Measurements from ENCODE around the gene FCN2. TPM values are rescaled to one million over a fixed set of nuclear protein-coding genes. Genes with fewer than 3 reads are reported as not detected.

Gene FCN2
- total RNA-seq (2016; rRNA removed; fragmentation: Illumina TruSeq; extraction: Trizol) (not detected in 2 replicates), polyA plus RNA-seq (2011; rRNA removed) (not detected in 2 replicates), polyA minus RNA-seq (2011; rRNA and poly(A)+ RNA removed; ENCODE audit: low replicate concordance) (not detected in 2 replicates), Bru-seq, nascent RNA (not detected), BruChase-seq, experiment 1, labeled RNA remaining after a 6-hour chase (not detected), BruChase-seq, experiment 2, labeled RNA remaining after a 2-hour chase (percentile 10 among the genes with signal in this experiment)
- not detected in 2 replicates for total RNA-seq (2016; cell fraction: cytosol; rRNA removed; fragmentation: Illumina TruSeq; extraction: Trizol; ENCODE audit: low read depth)
- total RNA-seq (2016; cell fraction: insoluble cytoplasmic fraction; rRNA removed; fragmentation: Illumina TruSeq; extraction: Trizol) = not detected in 2 replicates
- total RNA-seq (2016; cell fraction: membrane; rRNA removed; fragmentation: Illumina TruSeq; extraction: Trizol) = not detected in 2 replicates
- not detected in 2 replicates for total RNA-seq (2016; cell fraction: nucleus; rRNA removed; fragmentation: Illumina TruSeq; extraction: Trizol)
- polyA plus RNA-seq (2011; cell fraction: cytosol; rRNA removed) = not detected in 2 replicates
- polyA plus RNA-seq (2011; cell fraction: nucleus; rRNA removed) = not detected in 2 replicates
- polyA plus RNA-seq (2012) = not detected in 2 replicates
- polyA plus RNA-seq (2016; cell fraction: cytosol; fragmentation: Illumina TruSeq; extraction: Trizol; ENCODE audit: low read depth) = not detected in 2 replicates
- not detected in 2 replicates for polyA plus RNA-seq (2016; cell fraction: insoluble cytoplasmic fraction; fragmentation: Illumina TruSeq; extraction: Trizol; ENCODE audit: low read depth)
- not detected in 2 replicates for polyA plus RNA-seq (2016; cell fraction: membrane; fragmentation: Illumina TruSeq; extraction: Trizol; ENCODE audit: low read depth)
- polyA plus RNA-seq (2016; cell fraction: nucleus; fragmentation: Illumina TruSeq; extraction: Trizol; ENCODE audit: insufficient read depth, low read depth) = not detected in 2 replicates
- polyA minus RNA-seq (2011; cell fraction: cytosol; rRNA and poly(A)+ RNA removed) = not detected in 2 replicates
- not detected in 2 replicates for polyA minus RNA-seq (2011; cell fraction: nucleus; rRNA and poly(A)+ RNA removed)
- long read RNA-seq, experiment 1 = 0 reads
- long read RNA-seq, experiment 2 = 0 reads

DNA sequence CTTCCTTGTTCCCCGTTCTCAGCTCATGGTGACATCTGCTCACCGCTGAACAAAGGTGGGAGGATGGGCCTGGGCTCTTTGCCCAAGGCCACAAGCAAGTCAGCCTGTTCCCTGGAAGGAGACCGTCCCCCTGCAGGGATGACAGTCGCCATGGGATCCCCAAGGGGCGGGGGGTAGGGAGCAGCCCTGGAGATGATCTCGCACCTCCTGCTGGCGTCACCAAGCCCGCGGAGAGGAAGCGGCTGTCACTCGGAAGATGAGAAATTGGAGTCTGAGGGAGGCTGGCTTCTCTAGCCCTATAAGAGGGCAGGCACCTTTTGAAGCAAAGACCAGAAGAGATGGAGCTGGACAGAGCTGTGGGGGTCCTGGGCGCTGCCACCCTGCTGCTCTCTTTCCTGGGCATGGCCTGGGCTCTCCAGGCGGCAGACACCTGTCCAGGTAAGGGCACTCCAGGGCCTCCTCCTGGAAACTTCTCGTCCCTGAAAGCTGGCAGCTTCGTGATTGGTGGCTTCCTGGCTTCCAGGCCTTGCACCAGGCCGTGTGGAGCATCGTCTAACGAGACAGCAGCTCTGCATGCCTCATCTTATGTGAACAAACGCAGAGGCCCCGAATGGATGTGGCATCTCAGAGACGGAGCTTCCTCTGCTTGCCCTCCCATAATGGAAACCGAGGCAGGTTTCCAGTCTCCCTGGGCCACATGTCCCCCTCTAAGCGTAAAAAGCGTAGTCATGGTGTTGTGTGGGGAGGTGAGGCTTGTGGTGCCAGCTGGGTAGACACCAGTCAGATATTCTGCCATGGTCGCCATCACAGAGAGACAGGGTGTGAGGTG is at the start of gene FCN2:
Gene FCN2, plus strand, starts transcription at position 327 of the 829 bp plus-strand sequence. Its CDS starts 12 bp downstream, at position 339.
- ATAC-seq = no peak
- TF ChIP-seq ZNF292 (CRISPR knock-in tag; IDR thresholded peaks at IDR 0.05; ENCODE audit: borderline replicate concordance, low read depth) (no peak), SOX5 (CRISPR knock-in tag; IDR thresholded peaks at IDR 0.05; ENCODE audit: borderline replicate concordance) (no peak)
- TF ChIP-seq, protein P1, sequence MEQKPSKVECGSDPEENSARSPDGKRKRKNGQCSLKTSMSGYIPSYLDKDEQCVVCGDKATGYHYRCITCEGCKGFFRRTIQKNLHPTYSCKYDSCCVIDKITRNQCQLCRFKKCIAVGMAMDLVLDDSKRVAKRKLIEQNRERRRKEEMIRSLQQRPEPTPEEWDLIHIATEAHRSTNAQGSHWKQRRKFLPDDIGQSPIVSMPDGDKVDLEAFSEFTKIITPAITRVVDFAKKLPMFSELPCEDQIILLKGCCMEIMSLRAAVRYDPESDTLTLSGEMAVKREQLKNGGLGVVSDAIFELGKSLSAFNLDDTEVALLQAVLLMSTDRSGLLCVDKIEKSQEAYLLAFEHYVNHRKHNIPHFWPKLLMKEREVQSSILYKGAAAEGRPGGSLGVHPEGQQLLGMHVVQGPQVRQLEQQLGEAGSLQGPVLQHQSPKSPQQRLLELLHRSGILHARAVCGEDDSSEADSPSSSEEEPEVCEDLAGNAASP (CRISPR knock-in tag; IDR thresholded peaks at IDR 0.05; ENCODE audit: borderline replicate concordance) = no peak
- no peak for FAIRE-seq
- 7% methylated on average over 25 of the region's 25 CpGs for WGBS (ENCODE audit: low lambda C conversion rate)
- Histone ChIP-seq H2AFZ (ENCODE audit: low read length) (no peak within 1 kb of the TSS), H3K27ac (ENCODE audit: extremely low read length, insufficient read depth, low read length) (no peak within 1 kb of the TSS), H3K4me3 (replicated peaks in 1 of 3; ENCODE audit: insufficient read depth in 1 of 3, low read depth in 2 of 3, low read length in 3 of 3) (no peak within 1 kb of the TSS), H3K9me3 (ENCODE audit: low read length) (no peaks in the 10 kb centered on the region), H3K9ac (ENCODE audit: insufficient read depth, low read depth, low read length) (no peak within 1 kb of the TSS), H3K27me3 (ENCODE audit: control insufficient read depth in 1 of 2, insufficient read depth in 2 of 2, low read length in 2 of 2) (peaks cover 6 to 40% of the 10 kb centered on the region in 2 experiments), H3K79me2 (ENCODE audit: insufficient read depth, low read length) (no peaks in the 10 kb centered on the region), H3K4me2 (ENCODE audit: low read depth, low read length) (no peak within 1 kb of the TSS), H3K36me3 (replicated peaks in 1 of 2; ENCODE audit: control insufficient read depth in 1 of 2, insufficient read depth in 2 of 2, low read length in 2 of 2) (no peaks in the 10 kb centered on the region), H3K4me1 (ENCODE audit: insufficient read depth, low read length) (no peaks in the 10 kb centered on the region), H4K20me1 (ENCODE audit: insufficient read depth, low read length) (no peaks in the 10 kb centered on the region)
- intact Hi-C loops (cut with micrococcal nuclease; ENCODE audit: unreplicated experiment) (no loop called here), in situ Hi-C loops (cut with HindIII; ENCODE audit: extremely low pct_ligation_motif_present, low pct_unique_long_range_greater_than_20kb) (no loop called here)
- DNase-seq (ENCODE audit: low spot score) = no peak
- ChIA-PET POLR2A (no interaction called here), CTCF (ENCODE audit: low intra/inter-chr PET ratio, low total read pairs) (no interaction called here)
- BruUV-seq (replicated peaks) = no TSS peak

Measured in HepG2 (cell line).